ENCODE results near the gene ZDHHC18. TPM values are rescaled to one million over a fixed set of nuclear protein-coding genes. Genes with fewer than 3 reads are reported as not detected.
"Not testable (repeated sequence)": the region's sequence is repeated elsewhere in the genome, so short reads cannot be mapped to it uniquely, and the experiment has no call there.

Gene ZDHHC18
- polyA plus RNA-seq, 1 experiment = 20.4 TPM

- CTCF ChIA-PET = interaction anchor here (1.5 kb wide), 1 partner anchor 237 kb away, joined by 3 read pairs; no protein-coding TSS in a partner anchor
- no peak overlapping the region for H3K4me3 ChIP-seq (ENCODE audit: low read depth, low read length)
- no peak for TF ChIP-seq CTCF (IDR thresholded peaks at IDR 0.05; ENCODE audit: low read depth, low read length)
- H3K27me3 ChIP-seq (ENCODE audit: control insufficient read depth, insufficient read depth, low read length) = no peaks in the 10 kb centered on the region
- POLR2A ChIA-PET = no interaction called here
- DNase-seq (ENCODE audit: low read depth, low spot score) = no peak
- no peaks in the 10 kb centered on the region for H3K9me3 ChIP-seq (ENCODE audit: control insufficient read depth, insufficient read depth, low read length)
- no peak overlapping the region for H3K27ac ChIP-seq (ENCODE audit: low read depth, low read length)
Observed at GRCh38 chr1:26838474-26839338, 12.2 kb downstream of the ZDHHC18 start.

- Histone ChIP-seq H3K27me3 (ENCODE audit: control insufficient read depth, insufficient read depth, low read length) (no peaks in the 10 kb centered on the region), H3K4me3 (ENCODE audit: low read depth, low read length) (no peak overlapping the region), H3K9me3 (ENCODE audit: control insufficient read depth, insufficient read depth, low read length) (no peaks in the 10 kb centered on the region), H3K27ac (ENCODE audit: low read depth, low read length) (no peak overlapping the region)
- ChIA-PET CTCF (no interaction called here), POLR2A (no interaction called here)
- no peak for DNase-seq (ENCODE audit: low read depth, low spot score)
- no peak for TF ChIP-seq CTCF (IDR thresholded peaks at IDR 0.05; ENCODE audit: low read depth, low read length)
Observed at GRCh38 chr1:26839339-26839722, 12.8 kb downstream of the ZDHHC18 start.

- Histone ChIP-seq H3K27me3 (ENCODE audit: control insufficient read depth, insufficient read depth, low read length) (no peaks in the 10 kb centered on the region), H3K27ac (ENCODE audit: low read depth, low read length) (no peak overlapping the region), H3K9me3 (ENCODE audit: control insufficient read depth, insufficient read depth, low read length) (no peaks in the 10 kb centered on the region), H3K4me3 (ENCODE audit: low read depth, low read length) (no peak overlapping the region)
- CTCF ChIA-PET = no interaction called here
- POLR2A ChIA-PET = no interaction called here
- no peak for DNase-seq (ENCODE audit: low read depth, low spot score)
- no peak for TF ChIP-seq CTCF (IDR thresholded peaks at IDR 0.05; ENCODE audit: low read depth, low read length)
Observed at GRCh38 chr1:26839779-26840178, 13.3 kb downstream of the ZDHHC18 start.

- no peaks in the 10 kb centered on the region for H3K9me3 ChIP-seq (ENCODE audit: control insufficient read depth, insufficient read depth, low read length)
- POLR2A ChIA-PET = no interaction called here
- no peak overlapping the region for H3K27ac ChIP-seq (ENCODE audit: low read depth, low read length)
- H3K4me3 ChIP-seq (ENCODE audit: low read depth, low read length) = no peak overlapping the region
- CTCF ChIA-PET = no interaction called here
- TF ChIP-seq CTCF (IDR thresholded peaks at IDR 0.05; ENCODE audit: low read depth, low read length) = no peak
- H3K27me3 ChIP-seq (ENCODE audit: control insufficient read depth, insufficient read depth, low read length) = no peaks in the 10 kb centered on the region
- no peak for DNase-seq (ENCODE audit: low read depth, low spot score)
Observed at GRCh38 chr1:26844424-26845196, 18.1 kb downstream of the ZDHHC18 start.

GRCh38 chr1:26847826-26848225 lies 21.3 kb downstream of the ZDHHC18 start:
- DNase-seq (ENCODE audit: low read depth, low spot score); H3K4me3 ChIP-seq (ENCODE audit: low read depth, low read length); H3K27me3 ChIP-seq (ENCODE audit: control insufficient read depth, insufficient read depth, low read length); H3K27ac ChIP-seq (ENCODE audit: low read depth, low read length); H3K9me3 ChIP-seq (ENCODE audit: control insufficient read depth, insufficient read depth, low read length): not testable (repeated sequence)
- ChIA-PET POLR2A (interaction anchor here (0.6 to 2.3 kb wide), 2 partner anchors 9 to 17 kb away, joined by 5 to 28 read pairs; no protein-coding TSS in a partner anchor), CTCF (interaction anchor here (0.5 to 0.6 kb wide), 2 partner anchors 42 to 154 kb away, joined by 3 to 5 read pairs; no protein-coding TSS in a partner anchor)

All from AG04450 (cell line).